H9 (cell line): Measurements from ENCODE around the gene NRG3. TPM values are rescaled to one million over a fixed set of nuclear protein-coding genes. Genes with fewer than 3 reads are reported as not detected.

Experiments
- DNase-seq: peaks from one replicate; pipeline ENCODE4 v3.0.0-alpha.2; 2017
- H2AFZ ChIP-seq: one replicate; pipeline ENCODE4 v1.6.1; 2013; ENCODE audit warnings: mild to moderate bottlenecking, low read length, control low read depth, moderate library complexity
- H2AK5ac ChIP-seq: 2 replicates; pipeline ENCODE4 v1.6.1; 2013; ENCODE audit warnings: low read length, control low read depth, mixed read lengths; ENCODE audit not compliant: insufficient read length
- H2BK120ac ChIP-seq: one replicate; pipeline ENCODE4 v1.6.1; 2013; ENCODE audit warnings: low read depth, mild to moderate bottlenecking, low read length, control low read depth, inconsistent platforms; ENCODE audit not compliant: poor library complexity, severe bottlenecking
- H2BK12ac ChIP-seq: 2 replicates; pipeline ENCODE4 v1.6.1; 2013; ENCODE audit warnings: low read length, control low read depth, mixed read lengths, low read depth; ENCODE audit not compliant: insufficient read length
- H2BK15ac ChIP-seq: 2 replicates; pipeline ENCODE4 v1.6.1; 2013; ENCODE audit warnings: low read depth, low read length, control low read depth
- H2BK20ac ChIP-seq: one replicate; pipeline ENCODE4 v1.6.1; 2013; ENCODE audit warnings: low read depth, mild to moderate bottlenecking, low read length, control low read depth, inconsistent platforms; ENCODE audit not compliant: poor library complexity, severe bottlenecking
- H2BK5ac ChIP-seq: 2 replicates; pipeline ENCODE4 v1.6.1; 2013; ENCODE audit warnings: low read length, control low read depth, mixed read lengths; ENCODE audit not compliant: insufficient read length
- H3K14ac ChIP-seq: 2 replicates; pipeline ENCODE4 v1.6.1; 2013; ENCODE audit warnings: low read length, control low read depth; ENCODE audit not compliant: insufficient read depth
- H3K18ac ChIP-seq: 2 replicates; pipeline ENCODE4 v1.6.1; 2013; ENCODE audit warnings: low read depth, mild to moderate bottlenecking, mixed read lengths, low read length, control low read depth; ENCODE audit not compliant: insufficient read length
- H3K23ac ChIP-seq: 2 replicates; pipeline ENCODE4 v1.6.1; 2013; ENCODE audit warnings: low read length, control low read depth, mixed read lengths, low read depth; ENCODE audit not compliant: insufficient read length
- H3K23me2 ChIP-seq: 2 replicates; pipeline ENCODE4 v1.6.1; 2013; ENCODE audit warnings: low read depth, mild to moderate bottlenecking, mixed read lengths, low read length, control low read depth; ENCODE audit not compliant: insufficient read length, poor library complexity, severe bottlenecking
- H3K27ac ChIP-seq: 2 replicates; pipeline ENCODE4 v1.5.1; 2013; ENCODE audit warnings: low read length, control low read depth, mixed read lengths, low read depth; ENCODE audit not compliant: insufficient read length
- H3K27me3 ChIP-seq: 2 replicates; pipeline ENCODE4 v1.6.1; 2013; ENCODE audit warnings: low read length, control low read depth, inconsistent platforms; ENCODE audit not compliant: insufficient read depth
- H3K4ac ChIP-seq: 2 replicates; pipeline ENCODE4 v1.6.1; 2013; ENCODE audit warnings: low read depth, mild to moderate bottlenecking, control low read depth, inconsistent platforms, low read length, moderate library complexity
- H3K4me1 ChIP-seq: 2 replicates; pipeline ENCODE4 v1.6.1; 2013; ENCODE audit warnings: low read length, control low read depth, inconsistent platforms; ENCODE audit not compliant: insufficient read depth
- H3K4me2 ChIP-seq: 2 replicates; pipeline ENCODE4 v1.6.1; 2013; ENCODE audit warnings: low read length, control low read depth, mixed read lengths; ENCODE audit not compliant: insufficient read length, insufficient read depth
- H3K56ac ChIP-seq: 2 replicates; pipeline ENCODE4 v1.6.1; 2013; ENCODE audit warnings: low read depth, mild to moderate bottlenecking, mixed read lengths, low read length, control low read depth; ENCODE audit not compliant: insufficient read length
- H3K79me1 ChIP-seq: 2 replicates; pipeline ENCODE4 v1.6.1; 2013; ENCODE audit warnings: low read depth, mild to moderate bottlenecking, moderate library complexity, low read length, control low read depth, inconsistent platforms; ENCODE audit not compliant: insufficient read depth, poor library complexity, severe bottlenecking
- H3K79me2 ChIP-seq: 2 replicates; pipeline ENCODE4 v1.6.1; 2013; ENCODE audit warnings: low read length, control low read depth, inconsistent platforms; ENCODE audit not compliant: insufficient read depth
- H3K9ac ChIP-seq: 2 replicates; pipeline ENCODE4 v1.6.1; 2013; ENCODE audit warnings: low read length, control low read depth, mixed read lengths; ENCODE audit not compliant: insufficient read length; ENCODE audit errors: extremely low read depth
- H3K9me3 ChIP-seq: one replicate; pipeline ENCODE4 v1.6.1; 2013; ENCODE audit warnings: low read depth, low read length, inconsistent platforms; ENCODE audit not compliant: control insufficient read depth
- H3T11ph ChIP-seq: one replicate; pipeline ENCODE4 v1.6.1; 2013; ENCODE audit warnings: mild to moderate bottlenecking, low read length, control low read depth, inconsistent platforms
- H4K20me1 ChIP-seq: one replicate; pipeline ENCODE4 v1.6.1; 2013; ENCODE audit not compliant: control insufficient read depth, insufficient read length, insufficient read depth
- H4K5ac ChIP-seq: 2 replicates; pipeline ENCODE4 v1.6.1; 2013; ENCODE audit warnings: low read depth, mild to moderate bottlenecking, mixed read lengths, low read length, control low read depth; ENCODE audit not compliant: insufficient read length
- H4K8ac ChIP-seq: replicated peaks from 2 replicates; pipeline ENCODE4 v1.6.1; 2013; ENCODE audit warnings: low read length, control low read depth, mixed read lengths, low read depth; ENCODE audit not compliant: insufficient read length
- H4K91ac ChIP-seq: 2 replicates; pipeline ENCODE4 v1.6.1; 2013; ENCODE audit warnings: low read depth, mild to moderate bottlenecking, moderate library complexity, mixed read lengths, low read length, control low read depth; ENCODE audit not compliant: insufficient read length
- H3K27ac Mint-ChIP-seq, 3 experiments: 2 replicates in 2 of 3; 3 replicates in 1 of 3; pipeline ENCODE4 v1.8.0; 2020 to 2021; ENCODE audit warnings: mixed read lengths in 3 of 3, mild to moderate bottlenecking in 1 of 3, moderate library complexity in 1 of 3
- H3K27me3 Mint-ChIP-seq: 2 replicates; pipeline ENCODE4 v1.8.0; 2021; ENCODE audit warnings: low read depth, mild to moderate bottlenecking, moderate library complexity, mixed read lengths
- H3K36me3 Mint-ChIP-seq, 3 experiments: 2 replicates in 2 of 3; 3 replicates in 1 of 3; pipeline ENCODE4 v1.8.0; 2020 to 2021; ENCODE audit warnings: low read depth in 3 of 3, mixed read lengths in 3 of 3; ENCODE audit not compliant: insufficient read depth in 1 of 3
- H3K4me1 Mint-ChIP-seq, 2 experiments: 2 replicates each; pipeline ENCODE4 v1.8.0; 2020; ENCODE audit warnings: mixed read lengths in 2 of 2
- H3K4me3 Mint-ChIP-seq, 2 experiments: 2 replicates in 1 of 2; 3 replicates in 1 of 2; pipeline ENCODE4 v1.8.0; 2020 to 2021; ENCODE audit warnings: mild to moderate bottlenecking in 2 of 2, mixed read lengths in 2 of 2, moderate library complexity in 1 of 2
- H3K9me3 Mint-ChIP-seq, 2 experiments: 2 replicates in 1 of 2; 3 replicates in 1 of 2; pipeline ENCODE4 v1.8.0; 2020; ENCODE audit warnings: mild to moderate bottlenecking in 2 of 2, mixed read lengths in 2 of 2, moderate library complexity in 1 of 2
- WGBS: extraction: QIAGEN DNeasy Blood & Tissue Kit; methylation state at CpG from one replicate; pipeline ENCODE4 v1.1.7; 2013; ENCODE audit warnings: missing lambda C conversion rate, low lambda C conversion rate, mixed read lengths; ENCODE audit not compliant: insufficient read length; ENCODE audit errors: extremely low coverage; 5-methylcytosine and 5-hydroxymethylcytosine counted together
- total RNA-seq: library from RNA; stranded (reverse); gene quantifications from 2 replicates; pipeline ENCODE4 v1.2.1, GENCODE V29; 2021
- TF ChIP-seq, protein P1 (sequence below): fragments of 200-600 bp; sonication (generic); conservative IDR thresholded peaks from 3 replicates; pipeline ENCODE4 v1.8.0; 2021; ENCODE audit warnings: antibody characterized with exemption, mild to moderate bottlenecking

Gene NRG3
- total RNA-seq, 1 experiment from 2014 or later = 1.6 TPM

DNA sequence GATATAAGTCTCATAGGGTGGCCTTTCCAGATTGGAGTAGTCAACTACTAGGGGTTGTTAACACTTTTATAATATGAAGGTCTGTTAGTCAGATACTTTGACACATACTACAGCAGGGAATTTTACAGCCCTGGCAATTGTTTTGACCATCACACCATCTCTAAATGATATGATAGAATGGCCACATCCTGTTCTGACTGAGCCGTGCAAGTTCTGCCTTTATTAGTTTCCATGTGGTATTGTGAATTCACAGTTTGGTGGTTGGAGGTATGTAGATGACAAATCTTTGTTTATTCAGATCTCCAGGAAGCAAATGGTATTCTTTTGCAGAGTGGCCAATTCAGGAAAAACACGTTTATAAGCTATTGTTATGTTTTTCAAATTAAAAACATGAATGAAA lies 83.0 kb downstream of the NRG3 start:
- no peak overlapping the region for H3K14ac ChIP-seq
- H3K4me3 Mint-ChIP-seq = no peak overlapping the region
- H3K27me3 ChIP-seq = no peaks in the 10 kb centered on the region
- H3K9ac ChIP-seq = no peak overlapping the region
- peaks cover 0 to 2% of the 10 kb centered on the region in 2 experiments; a peak in 1 of 4 replicates for H3K4me1 Mint-ChIP-seq
- H3K27ac ChIP-seq = no peak overlapping the region
- H2BK20ac ChIP-seq = no peak overlapping the region
- H3K56ac ChIP-seq = no peak overlapping the region
- no peak overlapping the region for H2AFZ ChIP-seq
- no peak overlapping the region for H4K5ac ChIP-seq
- no peak overlapping the region for H3K4me2 ChIP-seq
- no peaks in the 10 kb centered on the region for H4K20me1 ChIP-seq
- no peak overlapping the region for H2AK5ac ChIP-seq
- no peak overlapping the region for H2BK120ac ChIP-seq
- no peaks in the 10 kb centered on the region; a peak in 1 of 7 replicates for H3K36me3 Mint-ChIP-seq
- no peak overlapping the region for H2BK12ac ChIP-seq
- no peaks in the 10 kb centered on the region for H3K27me3 Mint-ChIP-seq
- H3K23ac ChIP-seq = no peak overlapping the region
- no peak for DNase-seq
- H3K23me2 ChIP-seq = no peaks in the 10 kb centered on the region
- no peak overlapping the region for H4K91ac ChIP-seq
- no peak overlapping the region for H3K4ac ChIP-seq
- no peaks in the 10 kb centered on the region for H3K4me1 ChIP-seq
- H3K79me2 ChIP-seq = no peaks in the 10 kb centered on the region
- no peak overlapping the region for H3K18ac ChIP-seq
- no peaks in the 10 kb centered on the region; a peak in 1 of 5 replicates for H3K9me3 Mint-ChIP-seq
- no peak overlapping the region; a peak in 1 of 7 replicates for H3K27ac Mint-ChIP-seq
- H3K79me1 ChIP-seq = no peaks in the 10 kb centered on the region
- TF ChIP-seq, protein P1, sequence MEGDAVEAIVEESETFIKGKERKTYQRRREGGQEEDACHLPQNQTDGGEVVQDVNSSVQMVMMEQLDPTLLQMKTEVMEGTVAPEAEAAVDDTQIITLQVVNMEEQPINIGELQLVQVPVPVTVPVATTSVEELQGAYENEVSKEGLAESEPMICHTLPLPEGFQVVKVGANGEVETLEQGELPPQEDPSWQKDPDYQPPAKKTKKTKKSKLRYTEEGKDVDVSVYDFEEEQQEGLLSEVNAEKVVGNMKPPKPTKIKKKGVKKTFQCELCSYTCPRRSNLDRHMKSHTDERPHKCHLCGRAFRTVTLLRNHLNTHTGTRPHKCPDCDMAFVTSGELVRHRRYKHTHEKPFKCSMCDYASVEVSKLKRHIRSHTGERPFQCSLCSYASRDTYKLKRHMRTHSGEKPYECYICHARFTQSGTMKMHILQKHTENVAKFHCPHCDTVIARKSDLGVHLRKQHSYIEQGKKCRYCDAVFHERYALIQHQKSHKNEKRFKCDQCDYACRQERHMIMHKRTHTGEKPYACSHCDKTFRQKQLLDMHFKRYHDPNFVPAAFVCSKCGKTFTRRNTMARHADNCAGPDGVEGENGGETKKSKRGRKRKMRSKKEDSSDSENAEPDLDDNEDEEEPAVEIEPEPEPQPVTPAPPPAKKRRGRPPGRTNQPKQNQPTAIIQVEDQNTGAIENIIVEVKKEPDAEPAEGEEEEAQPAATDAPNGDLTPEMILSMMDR = no peak
- no peak overlapping the region for H2BK5ac ChIP-seq
- H4K8ac ChIP-seq = no peak overlapping the region
- no peaks in the 10 kb centered on the region for H3K9me3 ChIP-seq
- no CpG with 5 or more reads among the region's 2 CpGs for WGBS
- no peak overlapping the region for H3T11ph ChIP-seq
- H2BK15ac ChIP-seq = no peak overlapping the region
